GM19193 (cell line): ENCODE data around the gene STK39.

Source experiments
- POLR2A ChIP-seq: IDR thresholded peaks from 4 replicates; pipeline ENCODE4 v1.6.1; 2011; ENCODE audit not compliant: insufficient read depth, insufficient read length; ENCODE audit errors: extremely low read depth

Gene STK39

DNA sequence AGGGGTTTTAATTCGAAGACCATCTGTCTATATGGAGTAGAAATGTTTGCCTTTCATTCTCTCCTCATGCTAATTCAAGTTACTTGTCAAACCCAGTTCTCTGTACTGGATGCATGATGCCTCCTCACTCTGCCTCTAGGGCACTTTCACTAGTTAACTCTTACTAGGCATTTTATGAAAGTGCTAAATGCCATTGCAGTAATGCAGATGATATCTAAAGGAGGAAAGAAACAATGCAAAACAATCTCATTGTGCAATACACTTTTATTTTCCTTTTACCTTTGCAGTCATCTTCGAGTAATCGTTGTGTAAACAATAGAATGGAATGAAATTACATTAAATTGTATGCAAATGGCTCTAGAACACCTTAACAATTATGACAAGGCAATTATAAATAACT lies 293.6 kb downstream of the STK39 start:
- TF ChIP-seq POLR2A: no peak

DNA sequence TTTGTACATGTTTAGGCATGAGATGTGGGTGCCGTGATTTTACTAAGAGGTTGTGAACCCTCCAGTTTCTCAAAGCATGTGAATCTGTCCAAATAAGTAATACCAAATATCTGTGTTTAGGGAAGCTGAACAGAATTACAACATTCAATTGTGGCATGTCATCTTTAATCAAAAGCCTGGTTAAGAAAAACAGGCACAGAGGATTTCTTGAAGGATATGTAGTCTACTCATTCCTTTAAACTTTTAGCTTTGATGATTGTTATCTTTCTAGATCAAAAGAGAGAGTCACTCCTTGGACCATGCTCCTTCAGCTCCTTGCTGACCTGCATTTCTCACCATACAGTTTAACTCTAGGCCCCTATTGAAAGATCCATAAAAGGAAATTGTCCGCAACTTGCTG lies 296.8 kb downstream of the STK39 start:
- no peak for TF ChIP-seq POLR2A

GRCh38 chr2:167946441-167946841 lies 301.0 kb downstream of the STK39 start:
- no peak for TF ChIP-seq POLR2A

- TF ChIP-seq POLR2A: no peak
These were observed 301.6 kb downstream of the STK39 start for GRCh38 chr2:167945660-167946368.

- TF ChIP-seq POLR2A: no peak
These were observed 302.4 kb downstream of the STK39 start for GRCh38 chr2:167944825-167945659.

GRCh38 chr2:167943897-167944296 lies 303.5 kb downstream of the STK39 start:
- no peak for TF ChIP-seq POLR2A

DNA sequence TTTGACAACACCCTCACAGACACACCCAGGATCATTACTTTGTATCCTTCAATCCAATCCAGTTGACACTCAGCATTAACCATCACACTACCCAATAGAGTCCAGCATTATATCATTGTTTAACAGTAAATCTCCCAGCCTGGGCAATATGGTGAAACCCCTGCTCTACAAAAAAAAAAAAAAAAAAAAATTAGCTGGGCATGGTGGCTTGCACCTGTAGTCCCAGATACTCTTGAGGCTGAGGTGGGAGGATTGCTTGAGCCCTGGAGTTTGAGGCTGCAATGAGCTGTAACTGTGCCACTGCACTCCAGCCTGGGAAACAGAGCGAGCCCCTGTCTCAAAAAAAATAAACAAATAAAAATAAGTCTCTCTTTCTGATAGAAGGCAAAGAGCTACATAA lies 304.0 kb downstream of the STK39 start:
- no peak for TF ChIP-seq POLR2A

- no peak for TF ChIP-seq POLR2A
These were observed 304.9 kb downstream of the STK39 start for GRCh38 chr2:167942366-167943081.

- TF ChIP-seq POLR2A: no peak
These were observed 305.8 kb downstream of the STK39 start for GRCh38 chr2:167941604-167942003.

DNA sequence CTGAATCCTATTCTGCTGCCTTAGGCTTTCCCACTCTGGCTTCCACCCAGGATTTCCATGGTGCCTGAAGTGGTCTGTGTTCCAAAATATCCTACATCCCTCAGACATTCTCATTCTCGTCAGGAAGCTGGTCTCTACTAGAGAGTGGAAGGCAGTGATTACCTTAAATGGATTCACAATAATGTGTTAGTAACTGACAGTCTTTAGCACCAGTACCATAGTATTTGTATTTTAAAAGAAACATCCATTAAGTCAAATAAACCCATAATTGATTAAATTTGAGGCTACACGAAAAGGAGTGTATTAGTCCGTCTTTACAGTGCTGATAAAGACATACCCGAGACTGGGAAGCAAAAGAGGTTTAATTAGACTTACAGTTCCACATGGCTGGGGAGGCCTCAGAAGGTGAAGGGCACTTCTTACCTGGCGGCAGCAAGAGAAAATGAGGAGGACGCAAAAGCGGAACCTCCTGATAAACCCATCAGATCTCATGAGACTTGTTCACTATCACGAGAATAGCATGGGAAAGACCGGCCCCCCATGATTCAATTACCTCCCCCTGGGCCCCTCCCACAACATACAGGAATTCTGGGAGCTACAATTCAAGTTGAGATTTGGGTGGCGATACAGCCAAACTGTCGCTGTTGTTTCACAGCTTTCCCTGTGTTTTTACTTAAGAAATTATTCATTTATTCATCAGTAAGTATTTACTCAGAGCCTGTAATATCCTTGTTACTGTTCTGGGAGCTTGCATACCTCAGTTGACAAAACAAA lies 306.5 kb downstream of the STK39 start:
- no peak for TF ChIP-seq POLR2A

- no peak for TF ChIP-seq POLR2A
These were observed 307.1 kb downstream of the STK39 start for GRCh38 chr2:167940346-167940725.

GRCh38 chr2:167939514-167940345 lies 307.7 kb downstream of the STK39 start:
- TF ChIP-seq POLR2A: no peak

DNA sequence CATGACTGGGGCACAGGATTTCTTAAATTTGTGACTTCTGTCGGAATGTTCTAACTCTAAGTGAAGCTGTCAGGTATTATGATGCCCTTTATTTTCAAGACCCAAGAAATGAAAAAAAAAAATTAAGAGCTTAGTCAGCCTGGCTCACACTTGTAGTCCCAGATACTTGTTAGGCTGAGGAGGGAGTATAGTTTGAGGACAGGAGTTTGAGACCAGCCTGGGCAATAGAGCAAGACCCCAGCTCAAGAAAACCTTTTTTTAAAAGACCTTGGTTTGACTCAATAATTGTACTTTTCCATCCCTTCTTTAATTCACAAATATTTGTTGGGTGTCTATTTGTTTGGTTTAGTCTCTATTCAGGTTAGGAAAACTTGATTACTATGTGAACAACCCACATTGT lies 310.0 kb downstream of the STK39 start:
- no peak for TF ChIP-seq POLR2A

DNA sequence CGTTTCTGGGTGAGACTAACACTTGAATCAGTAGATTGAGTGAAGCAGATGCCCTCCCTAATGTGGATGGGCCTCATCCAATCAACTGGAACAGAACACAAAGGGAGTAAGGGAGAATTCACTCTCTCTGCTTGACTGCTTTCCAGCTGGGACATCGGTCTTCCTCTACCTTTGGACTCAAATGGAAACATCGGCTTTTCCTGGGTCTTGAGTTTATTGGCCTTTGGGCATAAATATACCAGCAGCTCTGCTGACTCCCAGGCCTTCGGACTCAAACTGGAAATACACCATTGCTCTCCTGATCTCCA lies 311.6 kb downstream of the STK39 start:
- TF ChIP-seq POLR2A: no peak

DNA sequence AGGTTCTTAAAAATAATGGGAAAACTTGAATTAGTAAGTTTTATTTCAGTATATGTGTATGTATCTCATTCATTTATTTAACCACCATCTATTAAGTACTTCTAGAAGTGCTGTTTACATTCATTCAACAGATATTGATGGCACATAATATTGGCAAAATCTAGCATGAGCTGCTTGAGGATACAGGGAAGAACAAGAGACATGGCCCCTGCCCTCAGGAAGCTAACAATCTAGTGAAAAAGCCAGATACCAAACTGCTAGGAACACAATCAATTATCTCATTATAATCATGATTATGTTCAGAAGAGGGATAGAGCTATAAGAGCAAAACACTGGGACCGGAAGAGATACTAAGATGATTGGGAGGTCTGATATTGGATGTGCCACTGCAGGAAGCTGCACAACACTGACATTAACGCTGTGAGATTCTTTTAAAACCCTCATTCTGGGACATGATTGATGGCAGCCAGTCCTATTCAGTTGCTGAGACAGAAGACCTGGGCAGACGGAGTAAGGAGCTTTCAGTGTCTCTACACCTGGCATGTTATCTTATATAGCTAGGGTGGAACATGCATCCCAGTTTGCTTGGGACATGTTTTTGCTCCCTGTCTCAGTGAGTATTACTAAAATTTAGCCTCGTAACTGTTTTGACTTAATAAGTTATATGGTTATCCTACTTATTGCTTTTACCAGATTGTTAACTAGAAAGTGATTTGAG lies 314.1 kb downstream of the STK39 start:
- TF ChIP-seq POLR2A: no peak
